OCI-LY1 (cell line): ENCODE results near the gene TMEM106C.

Experiments
- EZH2 ChIP-seq: fragments of 200-600 bp; sonication (generic), shearing (Covaris generic); IDR thresholded peaks from 2 replicates; pipeline ENCODE4 v1.8.0; 2017; ENCODE audit warnings: borderline replicate concordance, mixed run types, mild to moderate bottlenecking, antibody characterized with exemption, low read length, moderate library complexity, mixed read lengths
- TF ChIP-seq, protein P1 (sequence below): fragments of 200-600 bp; sonication (generic), shearing (Covaris generic); IDR thresholded peaks from 2 replicates; pipeline ENCODE4 v1.5.1; 2017; ENCODE audit warnings: mild to moderate bottlenecking, antibody characterized with exemption, low read length, moderate library complexity, mixed read lengths

DNA sequence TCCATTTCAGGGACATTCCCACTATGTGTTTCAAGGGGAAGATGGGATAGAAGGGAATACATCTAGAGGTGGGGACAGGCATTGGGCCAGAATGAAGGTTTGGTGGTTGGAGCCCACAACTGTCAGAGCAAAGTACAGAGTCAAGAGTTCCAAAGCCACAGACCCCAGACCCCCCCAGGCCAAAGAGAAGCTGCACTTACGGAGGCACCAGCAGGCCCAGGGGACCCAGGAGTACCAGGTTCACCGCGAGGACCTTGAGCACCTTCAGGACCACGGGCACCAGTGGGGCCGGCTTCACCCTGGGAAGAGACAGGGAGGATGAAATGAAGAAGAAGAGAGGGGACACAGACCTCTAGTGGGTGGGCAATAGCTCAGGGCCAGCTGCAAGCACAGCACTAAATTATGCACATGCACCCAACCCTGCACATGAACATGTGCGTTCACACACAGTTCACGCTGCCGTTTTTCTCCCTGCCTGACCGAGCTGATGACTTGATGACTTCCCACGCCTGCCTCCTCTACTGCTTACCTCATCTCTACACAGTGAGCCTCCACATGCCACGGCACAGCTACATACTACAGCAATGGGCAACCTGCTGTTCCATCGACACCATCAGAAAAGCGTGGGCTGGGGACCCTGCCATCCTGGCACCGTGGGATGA lies 24.1 kb downstream of the TMEM106C start:
- TF ChIP-seq, protein P1, sequence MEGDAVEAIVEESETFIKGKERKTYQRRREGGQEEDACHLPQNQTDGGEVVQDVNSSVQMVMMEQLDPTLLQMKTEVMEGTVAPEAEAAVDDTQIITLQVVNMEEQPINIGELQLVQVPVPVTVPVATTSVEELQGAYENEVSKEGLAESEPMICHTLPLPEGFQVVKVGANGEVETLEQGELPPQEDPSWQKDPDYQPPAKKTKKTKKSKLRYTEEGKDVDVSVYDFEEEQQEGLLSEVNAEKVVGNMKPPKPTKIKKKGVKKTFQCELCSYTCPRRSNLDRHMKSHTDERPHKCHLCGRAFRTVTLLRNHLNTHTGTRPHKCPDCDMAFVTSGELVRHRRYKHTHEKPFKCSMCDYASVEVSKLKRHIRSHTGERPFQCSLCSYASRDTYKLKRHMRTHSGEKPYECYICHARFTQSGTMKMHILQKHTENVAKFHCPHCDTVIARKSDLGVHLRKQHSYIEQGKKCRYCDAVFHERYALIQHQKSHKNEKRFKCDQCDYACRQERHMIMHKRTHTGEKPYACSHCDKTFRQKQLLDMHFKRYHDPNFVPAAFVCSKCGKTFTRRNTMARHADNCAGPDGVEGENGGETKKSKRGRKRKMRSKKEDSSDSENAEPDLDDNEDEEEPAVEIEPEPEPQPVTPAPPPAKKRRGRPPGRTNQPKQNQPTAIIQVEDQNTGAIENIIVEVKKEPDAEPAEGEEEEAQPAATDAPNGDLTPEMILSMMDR, result no peak
- TF ChIP-seq EZH2, result no peak
